ENCODE results near the gene SLC22A31.

GRCh38 chr16:89241187-89242007 lies 41.1 kb upstream of the SLC22A31 start:
- TF ChIP-seq, protein P1, sequence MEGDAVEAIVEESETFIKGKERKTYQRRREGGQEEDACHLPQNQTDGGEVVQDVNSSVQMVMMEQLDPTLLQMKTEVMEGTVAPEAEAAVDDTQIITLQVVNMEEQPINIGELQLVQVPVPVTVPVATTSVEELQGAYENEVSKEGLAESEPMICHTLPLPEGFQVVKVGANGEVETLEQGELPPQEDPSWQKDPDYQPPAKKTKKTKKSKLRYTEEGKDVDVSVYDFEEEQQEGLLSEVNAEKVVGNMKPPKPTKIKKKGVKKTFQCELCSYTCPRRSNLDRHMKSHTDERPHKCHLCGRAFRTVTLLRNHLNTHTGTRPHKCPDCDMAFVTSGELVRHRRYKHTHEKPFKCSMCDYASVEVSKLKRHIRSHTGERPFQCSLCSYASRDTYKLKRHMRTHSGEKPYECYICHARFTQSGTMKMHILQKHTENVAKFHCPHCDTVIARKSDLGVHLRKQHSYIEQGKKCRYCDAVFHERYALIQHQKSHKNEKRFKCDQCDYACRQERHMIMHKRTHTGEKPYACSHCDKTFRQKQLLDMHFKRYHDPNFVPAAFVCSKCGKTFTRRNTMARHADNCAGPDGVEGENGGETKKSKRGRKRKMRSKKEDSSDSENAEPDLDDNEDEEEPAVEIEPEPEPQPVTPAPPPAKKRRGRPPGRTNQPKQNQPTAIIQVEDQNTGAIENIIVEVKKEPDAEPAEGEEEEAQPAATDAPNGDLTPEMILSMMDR (conservative IDR thresholded peaks at IDR 0.05; ENCODE audit: low read depth, low read length) = no peak
- no peak for TF ChIP-seq EZH2phosphoT487 (IDR thresholded peaks at IDR 0.05; ENCODE audit: borderline replicate concordance, low read length)
